Measurements from ENCODE around the gene CFAP410.

DNA sequence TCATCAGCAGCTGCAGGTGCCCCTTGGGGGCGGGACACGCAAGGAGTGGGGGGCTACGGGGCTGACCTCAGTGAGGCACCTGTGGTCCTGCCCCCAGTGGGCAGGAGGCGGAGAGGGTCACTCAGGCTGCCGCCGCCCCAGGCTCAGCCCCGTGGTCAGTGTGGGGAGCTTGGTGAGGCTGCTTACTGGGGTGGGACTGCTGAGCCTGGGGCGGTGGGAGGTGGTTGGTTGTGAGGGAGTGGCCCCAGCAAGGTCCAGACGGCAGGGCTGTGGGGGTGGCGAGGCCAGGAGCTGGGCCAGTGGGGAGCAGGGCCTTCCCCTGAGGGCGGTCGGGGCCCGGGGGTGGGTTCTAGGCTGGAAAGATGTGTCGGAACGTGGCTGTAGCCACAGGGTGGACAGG lies 25.1 kb downstream of the CFAP410 start:
- TF ChIP-seq POLR2A (IDR thresholded peaks at IDR 0.05) (no peak), POLR2AphosphoS5 (IDR thresholded peaks at IDR 0.05) (no peak)
- TF ChIP-seq, protein P1, sequence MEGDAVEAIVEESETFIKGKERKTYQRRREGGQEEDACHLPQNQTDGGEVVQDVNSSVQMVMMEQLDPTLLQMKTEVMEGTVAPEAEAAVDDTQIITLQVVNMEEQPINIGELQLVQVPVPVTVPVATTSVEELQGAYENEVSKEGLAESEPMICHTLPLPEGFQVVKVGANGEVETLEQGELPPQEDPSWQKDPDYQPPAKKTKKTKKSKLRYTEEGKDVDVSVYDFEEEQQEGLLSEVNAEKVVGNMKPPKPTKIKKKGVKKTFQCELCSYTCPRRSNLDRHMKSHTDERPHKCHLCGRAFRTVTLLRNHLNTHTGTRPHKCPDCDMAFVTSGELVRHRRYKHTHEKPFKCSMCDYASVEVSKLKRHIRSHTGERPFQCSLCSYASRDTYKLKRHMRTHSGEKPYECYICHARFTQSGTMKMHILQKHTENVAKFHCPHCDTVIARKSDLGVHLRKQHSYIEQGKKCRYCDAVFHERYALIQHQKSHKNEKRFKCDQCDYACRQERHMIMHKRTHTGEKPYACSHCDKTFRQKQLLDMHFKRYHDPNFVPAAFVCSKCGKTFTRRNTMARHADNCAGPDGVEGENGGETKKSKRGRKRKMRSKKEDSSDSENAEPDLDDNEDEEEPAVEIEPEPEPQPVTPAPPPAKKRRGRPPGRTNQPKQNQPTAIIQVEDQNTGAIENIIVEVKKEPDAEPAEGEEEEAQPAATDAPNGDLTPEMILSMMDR (IDR thresholded peaks at IDR 0.05 in 8 of 11, conservative IDR thresholded peaks at IDR 0.05 in 3 of 11), result no peak

Measured in spleen (tissue), 7 donors.